ENCODE data around the gene PDK2. TPM values are rescaled to one million over a fixed set of nuclear protein-coding genes. Genes with fewer than 3 reads are reported as not detected.

PDK2 gene
- total and polyA plus RNA-seq, 9 of the 15 experiments (the other 6 are each of a cell fraction or from before 2014, with no cell fraction given) = 0.03 to 2.5 (median 1.4) TPM

- TF ChIP-seq MAZ (CRISPR knock-in tag; conservative IDR thresholded peaks at IDR 0.05 in 1 of 2, IDR thresholded peaks at IDR 0.05 in 1 of 2) (peak; percentile 91 to 96), GATAD2B (IDR thresholded peaks at IDR 0.05; ENCODE audit: borderline replicate concordance) (peak; percentile 59; the same call in 1 of the 2 replicates), LARP7 (IDR thresholded peaks at IDR 0.05) (no peak), CBFA2T3 (IDR thresholded peaks at IDR 0.05) (peak; percentile 59), ZMIZ1 (IDR thresholded peaks at IDR 0.05; ENCODE audit: low read depth in 2 of 2, low read length in 2 of 2) (no peak), RUNX1 (IDR thresholded peaks at IDR 0.05; ENCODE audit: low read depth) (no peak), STAT5B (CRISPR knock-in tag; IDR thresholded peaks at IDR 0.05) (no peak), MITF (IDR thresholded peaks at IDR 0.05) (no peak), ZNF445 (CRISPR knock-in tag; IDR thresholded peaks at IDR 0.05; ENCODE audit: low read depth) (no peak), RNF219 (CRISPR knock-in tag; IDR thresholded peaks at IDR 0.05) (no peak), CEBPB (tag; IDR thresholded peaks at IDR 0.05) (no peak), SMARCA5 (IDR thresholded peaks at IDR 0.05) (no peak), HINFP (tag; conservative IDR thresholded peaks at IDR 0.05; ENCODE audit: low read depth) (no peak), MNT (conservative IDR thresholded peaks at IDR 0.05) (peak; percentile 72), MEF2A (IDR thresholded peaks at IDR 0.05; ENCODE audit: control insufficient read depth, low read depth, low read length) (no peak), ADNP (tag; IDR thresholded peaks at IDR 0.05) (no peak), GTF2E2 (tag; IDR thresholded peaks at IDR 0.05) (no peak), ZNF217 (CRISPR knock-in tag; IDR thresholded peaks at IDR 0.05) (no peak), RBM15 (IDR thresholded peaks at IDR 0.05; ENCODE audit: insufficient read depth, low read length) (no peak)
These were observed 56.9 kb downstream of the PDK2 start (continued) for GRCh38 chr17:50151937-50152547.

Measured in K562 (cell line).